GM13977 (cell line): ENCODE results near the gene FREY1.

Experiments
- DNase-seq: peaks from one replicate; pipeline ENCODE4 v3.0.0; 2012; ENCODE audit warnings: low spot score
- CTCF ChIP-seq: IDR thresholded peaks from 2 replicates; pipeline ENCODE4 v1.5.1; 2012; ENCODE audit warnings: mild to moderate bottlenecking, control low read depth; ENCODE audit not compliant: insufficient read depth; ENCODE audit errors: extremely low read depth, missing control alignments
- in situ Hi-C: fragments of 300-500 bp; cut with MboI; formaldehyde crosslinking; loops from one replicate; pipeline ENCODE4 v1.12.0; 2022; ENCODE audit warnings: low sequenced_read_pairs, low pct_unique_long_range_greater_than_20kb, mixed read lengths, inconsistent platforms; ENCODE audit not compliant: unreplicated experiment

Gene FREY1

GRCh38 chr11:45933846-45934579 is 26.9 kb upstream of the FREY1 start:
- TF ChIP-seq CTCF: no peak
- in situ Hi-C loops: no loop called here
- no peak for DNase-seq

GRCh38 chr11:45933131-45933831 is 26.2 kb upstream of the FREY1 start:
- no peak for TF ChIP-seq CTCF
- in situ Hi-C loops: no loop called here

GRCh38 chr11:45932217-45932616 is 25.1 kb upstream of the FREY1 start:
- in situ Hi-C loops: no loop called here
- DNase-seq: no peak

More at GRCh38 chr11:45933131-45933831, 26.2 kb upstream of the FREY1 start:
- DNase-seq: peak; percentile 63

GRCh38 chr11:45931739-45932138 is 24.7 kb upstream of the FREY1 start:
- in situ Hi-C loops: no loop called here
- no peak for DNase-seq
- TF ChIP-seq CTCF: no peak

More at GRCh38 chr11:45932217-45932616, 25.1 kb upstream of the FREY1 start:
- no peak for TF ChIP-seq CTCF

- TF ChIP-seq CTCF: no peak
- in situ Hi-C loops: no loop called here
- DNase-seq: peak; percentile 20
Measured at GRCh38 chr11:45930951-45931570, 24.0 kb upstream of the FREY1 start.

- TF ChIP-seq CTCF: no peak
- peak; percentile 93 for DNase-seq
- in situ Hi-C loops: no loop called here
Measured at GRCh38 chr11:45930031-45930794, 23.1 kb upstream of the FREY1 start.
